K562 (cell line): Measurements from ENCODE around the gene HEMGN. TPM values are rescaled to one million over a fixed set of nuclear protein-coding genes. Genes with fewer than 3 reads are reported as not detected.
A peak's percentile ranks its signal among the peaks of the same experiment; 100 is the strongest.

Experiments used
- ARHGAP35 ChIP-seq: fragments of 450-650 bp; IDR thresholded peaks from 2 replicates; pipeline ENCODE4 v1.6.1; 2018; ENCODE audit not compliant: partially characterized antibody
- C11orf30 ChIP-seq: fragments of 450-650 bp; IDR thresholded peaks from 2 replicates; pipeline ENCODE4 v1.6.1; 2016; ENCODE audit warnings: low read depth, mild to moderate bottlenecking
- DMBX1 ChIP-seq: fragments of 250-450 bp; sonication (Bioruptor Pico); IDR thresholded peaks from 2 replicates; pipeline ENCODE4 v1.8.0; 2022; ENCODE audit warnings: inconsistent platforms, mild to moderate bottlenecking, moderate library complexity, borderline replicate concordance
- FOS ChIP-seq: IDR thresholded peaks from 3 replicates; pipeline ENCODE4 v1.6.1; 2011; ENCODE audit not compliant: insufficient read length; ENCODE audit errors: extremely low read depth
- FOXK2 ChIP-seq, 2 experiments: fragments of 450-650 bp; IDR thresholded peaks in 1 of 2; conservative IDR thresholded peaks in 1 of 2; 2 replicates each; pipeline ENCODE4 v1.6.1; 2016; ENCODE audit warnings: low read depth in 2 of 2, mild to moderate bottlenecking in 1 of 2
- GTF2F1 ChIP-seq: IDR thresholded peaks from 2 replicates; pipeline ENCODE4 v1.6.1; 2011; ENCODE audit warnings: low read depth, low read length, improper control_type of control experiment
- HIVEP1 ChIP-seq: fragments of 250-450 bp; sonication (Bioruptor Pico); IDR thresholded peaks from 2 replicates; pipeline ENCODE4 v1.4.0; 2020; ENCODE audit warnings: mild to moderate bottlenecking
- HMGN3 ChIP-seq: IDR thresholded peaks from 2 replicates; pipeline ENCODE4 v1.6.1; 2011; ENCODE audit warnings: borderline replicate concordance, low read depth, mild to moderate bottlenecking, mixed read lengths, low read length; ENCODE audit not compliant: insufficient read length; ENCODE audit errors: extremely low read depth
- MCM7 ChIP-seq, 2 experiments: fragments of 450-650 bp; IDR thresholded peaks; 2 replicates each; pipeline ENCODE4 v1.6.1; 2016 to 2018
- NFE2 ChIP-seq: IDR thresholded peaks from 2 replicates; pipeline ENCODE4 v1.6.1; 2014; ENCODE audit warnings: antibody characterized with exemption, low read depth
- PHTF2 ChIP-seq: fragments of 250-450 bp; sonication (Bioruptor Pico); IDR thresholded peaks from 2 replicates; pipeline ENCODE4 v1.5.0; 2021; ENCODE audit warnings: mild to moderate bottlenecking
- POLR2AphosphoS5 ChIP-seq: IDR thresholded peaks from 2 replicates; pipeline ENCODE4 v1.6.1; 2011; ENCODE audit warnings: mild to moderate bottlenecking, low read depth, low read length, moderate library complexity; ENCODE audit not compliant: control insufficient read depth, insufficient read depth
- SMARCB1 ChIP-seq: IDR thresholded peaks from 2 replicates; pipeline ENCODE4 v1.6.1; 2011; ENCODE audit warnings: improper control_type of control experiment, low read depth; ENCODE audit not compliant: insufficient read length
- SRSF9 ChIP-seq: fragments of 200-400 bp; formaldehyde crosslinking; IDR thresholded peaks from 2 replicates; pipeline ENCODE4 v1.6.1; 2017; ENCODE audit warnings: low read depth, low read length, borderline replicate concordance
- ZNF717 ChIP-seq: fragments of 250-450 bp; sonication (Bioruptor Pico); IDR thresholded peaks from 2 replicates; pipeline ENCODE4 v1.5.0; 2021
- ZNF77 ChIP-seq: fragments of 250-450 bp; sonication (Bioruptor Pico); IDR thresholded peaks from 2 replicates; pipeline ENCODE4 v1.5.0; 2020
- polyA plus RNA-seq, 8 experiments: library from polyadenylated mRNA; depleted of rRNA in 4 of 8; stranded (reverse) in 5 of 8; unstranded in 3 of 8; fragments of >200 nt; fragmentation: Nextera tagmentation in 2 of 8; fragmentation: Illumina TruSeq in 1 of 8; extraction: Ambion mirVana in 2 of 8; extraction: Trizol in 1 of 8; gene quantifications; 2 replicates each; pipeline versions ENCODE4 v1.2.1 to v1.2.3, GENCODE V29; 2011 to 2014; ENCODE audit warnings: inconsistent platforms in 1 of 8, missing spikeins in 1 of 8
- total RNA-seq, 7 experiments: library from RNA; depleted of rRNA in 6 of 7; stranded (reverse); fragments of >200 nt in 6 of 7; fragmentation: Illumina TruSeq in 2 of 7; extraction: Trizol in 2 of 7; gene quantifications; 2 replicates each; pipeline versions ENCODE4 v1.2.1 to v1.2.3, GENCODE V29; 2011 to 2021; ENCODE audit warnings: low replicate concordance in 1 of 7
- TF ChIP-seq, protein P1 (sequence below), 2 experiments: IDR thresholded peaks; 2 replicates each; pipeline ENCODE4 v1.6.1; 2011; ENCODE audit warnings: borderline replicate concordance in 1 of 2, control low read depth in 1 of 2, low read depth in 1 of 2, low read length in 1 of 2, mild to moderate bottlenecking in 1 of 2, mixed read lengths in 1 of 2, moderate library complexity in 1 of 2; ENCODE audit not compliant: insufficient read depth in 1 of 2, insufficient read length in 1 of 2, poor library complexity in 1 of 2, severe bottlenecking in 1 of 2; ENCODE audit errors: extremely low read depth in 1 of 2
- TF ChIP-seq, protein P2 (sequence below): fragments of 250-450 bp; sonication (Bioruptor Pico); IDR thresholded peaks from 2 replicates; pipeline ENCODE4 v1.8.0; 2022; ENCODE audit warnings: moderate library complexity, mild to moderate bottlenecking, inconsistent platforms
- TF ChIP-seq, protein P3 (sequence below): fragments of 450-650 bp; formaldehyde crosslinking; IDR thresholded peaks from 2 replicates; pipeline ENCODE4 v1.4.0; 2020; ENCODE audit warnings: mild to moderate bottlenecking, moderate library complexity
- TF ChIP-seq, protein P4 (sequence below), 2 experiments: fragments of 450-650 bp in 1 of 2; IDR thresholded peaks; 2 replicates each; pipeline ENCODE4 v1.6.1; 2011 to 2017; ENCODE audit warnings: low read depth in 2 of 2, antibody characterized with exemption in 1 of 2, borderline replicate concordance in 1 of 2, low read length in 1 of 2, mild to moderate bottlenecking in 1 of 2, mixed read lengths in 1 of 2; ENCODE audit not compliant: control insufficient read depth in 1 of 2

HEMGN gene
- total and polyA plus RNA-seq, 9 of the 15 experiments (the other 6 are each of a cell fraction or from before 2014, with no cell fraction given) = 56.3 to 258 (median 137) TPM

DNA sequence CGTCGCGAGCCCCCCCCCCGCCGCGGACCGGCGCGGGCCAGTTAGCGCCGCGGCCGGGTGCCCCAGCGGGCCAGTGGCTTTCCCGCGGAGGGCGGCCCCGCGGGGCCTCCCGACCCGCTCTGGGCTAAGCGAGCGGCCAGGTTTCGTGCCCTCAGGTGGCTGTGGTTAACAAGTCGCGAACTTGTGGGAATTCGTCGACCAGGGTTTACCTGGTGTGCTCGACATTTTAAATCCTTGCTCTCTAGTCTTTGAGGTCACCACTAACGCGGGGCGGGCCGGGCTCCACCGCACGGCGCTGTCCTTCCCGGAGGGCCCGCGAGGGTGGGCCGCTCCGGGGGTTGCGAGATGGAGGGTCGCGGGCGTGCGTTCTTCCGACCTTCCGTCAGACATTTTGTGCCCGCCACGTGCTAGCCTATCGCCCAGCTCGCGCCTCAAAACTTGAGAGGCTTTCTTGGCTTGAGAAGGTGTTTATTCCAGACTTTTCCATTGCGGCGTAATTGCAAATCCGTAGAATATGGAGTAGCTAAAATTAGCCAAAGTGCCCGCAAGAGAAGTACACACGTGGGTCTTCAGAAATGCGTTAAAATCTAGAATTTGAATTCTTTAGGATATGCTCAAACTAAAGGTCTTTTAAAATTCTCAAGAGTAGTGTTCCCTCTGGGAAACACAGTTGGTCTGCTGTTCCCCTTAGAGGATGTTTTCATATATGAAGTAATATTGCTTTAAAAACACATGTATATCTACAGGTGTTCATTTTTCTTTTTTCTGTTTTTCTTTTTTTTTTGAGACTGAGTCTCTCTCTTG lies 47.3 kb upstream of the HEMGN start (continued):
- TF ChIP-seq FOS (no peak), NFE2 (no peak), POLR2AphosphoS5 (no peak), PHTF2 (no peak), ARHGAP35 (no peak), ZNF717 (no peak), DMBX1 (CRISPR knock-in tag) (peak; percentile 43; the same call in 1 of the 2 replicates), FOXK2 (conservative IDR thresholded peaks at IDR 0.05 in 1 of 2, IDR thresholded peaks at IDR 0.05 in 1 of 2; ENCODE audit: low read depth in 2 of 2) (no peak), ZNF77 (CRISPR knock-in tag) (no peak), HMGN3 (peak; percentile 14), C11orf30 (no peak), SMARCB1 (no peak), SRSF9 (no peak), HIVEP1 (CRISPR knock-in tag) (0 out of 2 replicates have a peak, but pooled peaks have one; percentile 26), MCM7 (IDR thresholded peaks at IDR 0.05) (no peak), GTF2F1 (no peak)
- TF ChIP-seq, protein P1, sequence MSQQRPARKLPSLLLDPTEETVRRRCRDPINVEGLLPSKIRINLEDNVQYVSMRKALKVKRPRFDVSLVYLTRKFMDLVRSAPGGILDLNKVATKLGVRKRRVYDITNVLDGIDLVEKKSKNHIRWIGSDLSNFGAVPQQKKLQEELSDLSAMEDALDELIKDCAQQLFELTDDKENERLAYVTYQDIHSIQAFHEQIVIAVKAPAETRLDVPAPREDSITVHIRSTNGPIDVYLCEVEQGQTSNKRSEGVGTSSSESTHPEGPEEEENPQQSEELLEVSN (IDR thresholded peaks at IDR 0.05; ENCODE audit: borderline replicate concordance in 1 of 2, extremely low read depth in 1 of 2, insufficient read depth in 1 of 2, insufficient read length in 1 of 2, low read depth in 1 of 2, low read length in 1 of 2, poor library complexity in 1 of 2, severe bottlenecking in 1 of 2) = peak; percentile 65 to 82
- TF ChIP-seq, protein P2, sequence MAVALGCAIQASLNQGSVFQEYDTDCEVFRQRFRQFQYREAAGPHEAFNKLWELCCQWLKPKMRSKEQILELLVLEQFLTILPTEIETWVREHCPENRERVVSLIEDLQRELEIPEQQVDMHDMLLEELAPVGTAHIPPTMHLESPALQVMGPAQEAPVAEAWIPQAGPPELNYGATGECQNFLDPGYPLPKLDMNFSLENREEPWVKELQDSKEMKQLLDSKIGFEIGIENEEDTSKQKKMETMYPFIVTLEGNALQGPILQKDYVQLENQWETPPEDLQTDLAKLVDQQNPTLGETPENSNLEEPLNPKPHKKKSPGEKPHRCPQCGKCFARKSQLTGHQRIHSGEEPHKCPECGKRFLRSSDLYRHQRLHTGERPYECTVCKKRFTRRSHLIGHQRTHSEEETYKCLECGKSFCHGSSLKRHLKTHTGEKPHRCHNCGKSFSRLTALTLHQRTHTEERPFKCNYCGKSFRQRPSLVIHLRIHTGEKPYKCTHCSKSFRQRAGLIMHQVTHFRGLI (CRISPR knock-in tag) = peak; percentile 27; the same call in 1 of the 2 replicates
- TF ChIP-seq, protein P3, sequence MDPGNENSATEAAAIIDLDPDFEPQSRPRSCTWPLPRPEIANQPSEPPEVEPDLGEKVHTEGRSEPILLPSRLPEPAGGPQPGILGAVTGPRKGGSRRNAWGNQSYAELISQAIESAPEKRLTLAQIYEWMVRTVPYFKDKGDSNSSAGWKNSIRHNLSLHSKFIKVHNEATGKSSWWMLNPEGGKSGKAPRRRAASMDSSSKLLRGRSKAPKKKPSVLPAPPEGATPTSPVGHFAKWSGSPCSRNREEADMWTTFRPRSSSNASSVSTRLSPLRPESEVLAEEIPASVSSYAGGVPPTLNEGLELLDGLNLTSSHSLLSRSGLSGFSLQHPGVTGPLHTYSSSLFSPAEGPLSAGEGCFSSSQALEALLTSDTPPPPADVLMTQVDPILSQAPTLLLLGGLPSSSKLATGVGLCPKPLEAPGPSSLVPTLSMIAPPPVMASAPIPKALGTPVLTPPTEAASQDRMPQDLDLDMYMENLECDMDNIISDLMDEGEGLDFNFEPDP (CRISPR knock-in tag) = no peak
- TF ChIP-seq, protein P4, sequence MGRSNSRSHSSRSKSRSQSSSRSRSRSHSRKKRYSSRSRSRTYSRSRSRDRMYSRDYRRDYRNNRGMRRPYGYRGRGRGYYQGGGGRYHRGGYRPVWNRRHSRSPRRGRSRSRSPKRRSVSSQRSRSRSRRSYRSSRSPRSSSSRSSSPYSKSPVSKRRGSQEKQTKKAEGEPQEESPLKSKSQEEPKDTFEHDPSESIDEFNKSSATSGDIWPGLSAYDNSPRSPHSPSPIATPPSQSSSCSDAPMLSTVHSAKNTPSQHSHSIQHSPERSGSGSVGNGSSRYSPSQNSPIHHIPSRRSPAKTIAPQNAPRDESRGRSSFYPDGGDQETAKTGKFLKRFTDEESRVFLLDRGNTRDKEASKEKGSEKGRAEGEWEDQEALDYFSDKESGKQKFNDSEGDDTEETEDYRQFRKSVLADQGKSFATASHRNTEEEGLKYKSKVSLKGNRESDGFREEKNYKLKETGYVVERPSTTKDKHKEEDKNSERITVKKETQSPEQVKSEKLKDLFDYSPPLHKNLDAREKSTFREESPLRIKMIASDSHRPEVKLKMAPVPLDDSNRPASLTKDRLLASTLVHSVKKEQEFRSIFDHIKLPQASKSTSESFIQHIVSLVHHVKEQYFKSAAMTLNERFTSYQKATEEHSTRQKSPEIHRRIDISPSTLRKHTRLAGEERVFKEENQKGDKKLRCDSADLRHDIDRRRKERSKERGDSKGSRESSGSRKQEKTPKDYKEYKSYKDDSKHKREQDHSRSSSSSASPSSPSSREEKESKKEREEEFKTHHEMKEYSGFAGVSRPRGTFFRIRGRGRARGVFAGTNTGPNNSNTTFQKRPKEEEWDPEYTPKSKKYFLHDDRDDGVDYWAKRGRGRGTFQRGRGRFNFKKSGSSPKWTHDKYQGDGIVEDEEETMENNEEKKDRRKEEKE (IDR thresholded peaks at IDR 0.05; ENCODE audit: borderline replicate concordance in 1 of 2, control insufficient read depth in 1 of 2, low read depth in 2 of 2, low read length in 1 of 2) = no peak
